Naive thymus-derived CD4-positive, alpha-beta T cell (primary cell): ENCODE results near the gene SCGB3A1. TPM values are rescaled to one million over a fixed set of nuclear protein-coding genes. Genes with fewer than 3 reads are reported as not detected.

Experiments
- ATAC-seq: fragments of 150-1000 bp; cut with Tn5 transposase; 2 replicates; pipeline ENCODE4 v1.10.0; 2021; ENCODE audit warnings: mild to moderate bottlenecking, moderate library complexity
- CTCF ChIA-PET: fragments of 350-600 bp; sonication (Branson Sonifier 250); formaldehyde crosslinking; loops from one replicate; lab custom pipeline; 2021; ENCODE audit warnings: antibody characterized with exemption; lab: Charles Lee
- POLR2A ChIA-PET: fragments of 350-600 bp; sonication (Branson Sonifier 250); formaldehyde crosslinking; loops from one replicate; lab custom pipeline; 2021; ENCODE audit warnings: antibody characterized with exemption, inconsistent platforms; lab: Charles Lee
- DNase-seq, 9 donors: peaks; one replicate each; pipeline versions ENCODE4 v3.0.0 to v3.0.0-alpha.2; 2020 to 2022; ENCODE audit warnings: mixed read lengths in 1 of 9
- H3K27ac ChIP-seq: one replicate; pipeline ENCODE4 v1.7.0; 2013; ENCODE audit warnings: mild to moderate bottlenecking, low read depth, low read length, moderate library complexity
- H3K27me3 ChIP-seq, 2 donors: one replicate each; pipeline ENCODE4 v1.7.0; 2013; ENCODE audit warnings: low read length in 2 of 2, mild to moderate bottlenecking in 2 of 2, moderate library complexity in 2 of 2; ENCODE audit not compliant: control insufficient read depth in 2 of 2, insufficient read depth in 2 of 2
- H3K36me3 ChIP-seq, 3 experiments: 1 replicate in 2 of 3; 2 replicates in 1 of 3; pipeline ENCODE4 v1.7.0; 2013; ENCODE audit warnings: low read length in 3 of 3, mild to moderate bottlenecking in 3 of 3, moderate library complexity in 1 of 3; ENCODE audit not compliant: insufficient read depth in 3 of 3, control insufficient read depth in 2 of 3
- H3K4me1 ChIP-seq, 2 donors: one replicate each; pipeline ENCODE4 v1.7.0; 2013; ENCODE audit warnings: low read length in 2 of 2, mild to moderate bottlenecking in 2 of 2, moderate library complexity in 1 of 2; ENCODE audit not compliant: control insufficient read depth in 2 of 2, insufficient read depth in 2 of 2
- H3K4me3 ChIP-seq: 2 replicates; pipeline ENCODE4 v1.7.0; 2013; ENCODE audit warnings: mild to moderate bottlenecking, low read length
- H3K9me3 ChIP-seq, 3 experiments: 1 replicate in 2 of 3; 2 replicates in 1 of 3; pipeline ENCODE4 v1.7.0; 2013; ENCODE audit warnings: low read length in 3 of 3; ENCODE audit not compliant: control insufficient read depth in 2 of 3
- H3K27ac Mint-ChIP-seq, 9 donors: one replicate each; pipeline ENCODE4 v1.8.0; 2020 to 2022; ENCODE audit warnings: mixed read lengths in 9 of 9, mild to moderate bottlenecking in 8 of 9, moderate library complexity in 5 of 9, inconsistent platforms in 2 of 9
- H3K27me3 Mint-ChIP-seq, 5 donors: one replicate each; pipeline ENCODE4 v1.8.0; 2021 to 2022; ENCODE audit warnings: mixed read lengths in 5 of 5, mild to moderate bottlenecking in 1 of 5
- H3K36me3 Mint-ChIP-seq, 5 donors: one replicate each; pipeline ENCODE4 v1.8.0; 2020 to 2022; ENCODE audit warnings: mixed read lengths in 5 of 5, mild to moderate bottlenecking in 3 of 5, inconsistent platforms in 1 of 5
- H3K4me1 Mint-ChIP-seq, 7 donors: one replicate each; pipeline ENCODE4 v1.8.0; 2020 to 2022; ENCODE audit warnings: mixed read lengths in 7 of 7, mild to moderate bottlenecking in 3 of 7, inconsistent platforms in 1 of 7
- H3K4me3 Mint-ChIP-seq, 10 donors: one replicate each; pipeline ENCODE4 v1.8.0; 2020 to 2022; ENCODE audit warnings: mild to moderate bottlenecking in 10 of 10, mixed read lengths in 10 of 10, moderate library complexity in 6 of 10, inconsistent platforms in 2 of 10
- H3K9me3 Mint-ChIP-seq, 11 donors: one replicate each; pipeline ENCODE4 v1.8.0; 2020 to 2022; ENCODE audit warnings: mixed read lengths in 11 of 11, mild to moderate bottlenecking in 4 of 11, inconsistent platforms in 1 of 11, moderate library complexity in 1 of 11
- intact Hi-C, 2 donors: fragments of 100-400 bp; cut with micrococcal nuclease; formaldehyde crosslinking; loops; one replicate each; pipeline ENCODE4 v1.15.1; 2023
- polyA plus RNA-seq, 2 donors: library from polyadenylated mRNA; unstranded; fragments of 300-500 nt; fragmentation: Illumina TruSeq; gene quantifications; one replicate each; pipeline ENCODE4 v1.2.3, GENCODE V29; 2021
- total RNA-seq, 6 experiments: library from RNA in 5 of 6; stranded (reverse) in 5 of 6; gene quantifications; 1 replicate in 5 of 6; 2 replicates in 1 of 6; pipeline ENCODE4 v1.2.3 and lab custom pipeline; 2021 to 2026

Gene SCGB3A1
- total and polyA plus RNA-seq, 7 experiments from 2014 or later: 24.3 TPM; not detected in 6

DNA sequence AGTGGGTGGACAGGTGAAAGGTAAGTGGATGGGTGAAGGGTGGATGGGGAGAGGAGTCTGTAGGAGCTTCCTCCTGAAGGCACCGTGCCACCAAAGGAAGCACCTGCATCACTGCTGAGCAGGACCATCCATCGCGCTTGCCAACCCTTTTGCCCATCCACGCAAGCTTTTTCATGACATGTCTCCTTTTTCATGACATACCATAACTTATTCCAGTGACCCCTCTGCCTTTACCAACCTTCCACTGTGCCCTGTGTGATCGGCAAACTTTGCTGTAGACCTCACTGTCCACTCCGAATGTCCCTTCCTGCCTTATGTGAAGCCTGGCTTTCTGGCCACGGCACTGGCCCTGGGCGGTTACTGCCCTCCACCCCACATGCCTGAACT, 44.7 kb upstream of the SCGB3A1 start:
- Mint-ChIP-seq H3K9me3 (peaks cover 0 to 3% (median 0%) of the 10 kb centered on the region in 11 donors), H3K36me3 (no peaks in the 10 kb centered on the region), H3K27ac (no peak overlapping the region), H3K27me3 (peaks cover 0 to 6% (median 0%) of the 10 kb centered on the region in 5 donors), H3K4me3 (no peak overlapping the region), H3K4me1 (peaks cover 0 to 11% (median 4%) of the 10 kb centered on the region in 7 donors)
- ChIA-PET POLR2A (no interaction called here), CTCF (no interaction called here)
- no peak overlapping the region for H3K27ac ChIP-seq
- intact Hi-C loops: no loop called here
- H3K27me3 ChIP-seq: no peaks in the 10 kb centered on the region
- no peak for DNase-seq
- no peaks in the 10 kb centered on the region for H3K4me1 ChIP-seq
- H3K9me3 ChIP-seq: no peaks in the 10 kb centered on the region
- H3K4me3 ChIP-seq: no peak overlapping the region
- no peak for ATAC-seq
- H3K36me3 ChIP-seq: no peaks in the 10 kb centered on the region

DNA sequence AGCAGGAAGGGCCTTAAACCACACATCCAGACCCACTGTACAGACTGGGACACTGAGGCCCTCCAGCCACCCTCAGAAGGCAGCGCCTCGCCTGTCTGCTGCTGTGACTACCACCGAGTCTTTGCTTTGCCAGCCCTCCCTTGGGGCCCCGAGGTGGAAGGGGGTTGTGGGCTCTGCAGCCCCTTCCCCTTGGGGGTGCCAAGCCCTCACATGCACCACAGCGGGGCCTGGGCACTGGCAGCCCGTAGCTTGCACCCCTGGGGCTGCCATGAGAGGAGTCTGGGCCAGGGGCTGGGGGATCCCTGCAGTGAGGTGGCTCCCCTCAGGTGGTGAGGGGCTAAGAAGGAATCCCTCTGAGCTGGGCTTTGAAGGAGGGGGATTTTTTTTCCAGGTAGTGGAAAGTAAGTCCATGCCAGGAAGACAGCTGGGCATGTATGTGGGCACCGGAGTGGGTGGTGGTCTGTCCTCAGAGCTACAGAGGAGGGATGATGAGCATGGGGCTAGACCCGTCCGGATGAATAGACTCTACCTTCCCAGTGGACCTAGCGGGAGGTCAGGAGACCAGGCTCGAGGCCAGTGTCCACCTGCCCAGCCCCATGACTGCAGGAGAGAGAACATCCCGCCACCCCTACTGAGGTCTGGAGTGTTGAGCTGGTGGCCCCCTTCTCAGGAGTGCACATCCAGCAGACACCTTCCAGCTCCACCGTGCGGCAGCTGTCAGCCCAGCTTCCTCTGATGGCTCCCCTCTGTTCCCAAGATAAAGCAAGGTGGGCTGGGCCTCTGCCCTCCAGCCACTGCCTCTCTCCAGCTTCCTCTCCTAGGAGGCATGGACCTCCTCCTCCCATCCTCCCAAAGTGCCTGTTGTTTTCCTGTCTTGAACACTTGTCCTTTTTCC, 42.2 kb upstream of the SCGB3A1 start:
- Mint-ChIP-seq H3K27me3 (peaks cover 0 to 6% (median 0%) of the 10 kb centered on the region in 5 donors), H3K4me1 (peaks cover 0 to 3% (median 0%) of the 10 kb centered on the region in 7 donors), H3K27ac (no peak overlapping the region), H3K9me3 (peaks cover 0 to 3% (median 0%) of the 10 kb centered on the region in 11 donors), H3K36me3 (no peaks in the 10 kb centered on the region), H3K4me3 (no peak overlapping the region)
- Histone ChIP-seq H3K4me3 (no peak overlapping the region), H3K36me3 (no peaks in the 10 kb centered on the region), H3K4me1 (no peaks in the 10 kb centered on the region), H3K27me3 (no peaks in the 10 kb centered on the region), H3K9me3 (no peaks in the 10 kb centered on the region), H3K27ac (no peak overlapping the region)
- ChIA-PET CTCF (no interaction called here), POLR2A (no interaction called here)
- intact Hi-C loops: no loop called here
- DNase-seq (no peak), ATAC-seq (no peak)

DNA sequence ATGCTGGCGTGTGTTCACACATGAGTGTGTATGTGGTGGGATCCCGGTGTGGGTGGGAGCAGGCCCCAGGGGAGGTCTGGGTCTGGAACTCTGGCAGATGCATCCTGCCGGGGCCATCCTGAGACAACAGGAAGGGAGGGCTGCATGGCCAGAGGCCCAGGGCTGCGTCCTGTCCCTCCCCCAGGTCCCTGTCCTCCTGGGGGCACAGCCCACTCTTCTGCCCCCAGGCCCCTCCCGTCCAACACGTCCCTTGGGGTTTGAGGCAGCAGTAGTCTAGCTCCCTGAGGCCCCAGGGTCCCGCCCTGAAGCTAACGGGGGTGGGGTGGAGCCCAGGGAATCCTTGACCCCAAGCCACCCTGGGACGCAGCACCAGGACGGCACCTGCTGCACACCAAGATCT, 41.5 kb upstream of the SCGB3A1 start:
- ChIA-PET POLR2A (no interaction called here), CTCF (no interaction called here)
- Histone ChIP-seq H3K27ac (no peak overlapping the region), H3K9me3 (no peaks in the 10 kb centered on the region), H3K27me3 (no peaks in the 10 kb centered on the region), H3K4me1 (no peaks in the 10 kb centered on the region), H3K36me3 (no peaks in the 10 kb centered on the region), H3K4me3 (no peak overlapping the region)
- Mint-ChIP-seq H3K4me1 (peaks cover 0 to 2% (median 0%) of the 10 kb centered on the region in 7 donors), H3K27me3 (peaks cover 0 to 6% (median 0%) of the 10 kb centered on the region in 5 donors), H3K27ac (no peak overlapping the region), H3K9me3 (peaks cover 0 to 2% (median 0%) of the 10 kb centered on the region in 11 donors), H3K36me3 (no peaks in the 10 kb centered on the region), H3K4me3 (no peak overlapping the region)
- no peak for DNase-seq
- no peak for ATAC-seq
- intact Hi-C loops: no loop called here

- H3K9me3 ChIP-seq: no peaks in the 10 kb centered on the region
- no peaks in the 10 kb centered on the region for H3K27me3 ChIP-seq
- Mint-ChIP-seq H3K9me3 (peaks cover 0 to 2% (median 0%) of the 10 kb centered on the region in 11 donors), H3K36me3 (no peaks in the 10 kb centered on the region), H3K4me1 (peaks cover 0 to 2% (median 0%) of the 10 kb centered on the region in 7 donors), H3K4me3 (no peak overlapping the region), H3K27ac (no peak overlapping the region), H3K27me3 (peaks cover 0 to 6% (median 0%) of the 10 kb centered on the region in 5 donors)
- ChIA-PET CTCF (no interaction called here), POLR2A (no interaction called here)
- ATAC-seq (no peak), DNase-seq (no peak)
- no peak overlapping the region for H3K4me3 ChIP-seq
- intact Hi-C loops: no loop called here
- no peak overlapping the region for H3K27ac ChIP-seq
- no peaks in the 10 kb centered on the region for H3K4me1 ChIP-seq
- H3K36me3 ChIP-seq: no peaks in the 10 kb centered on the region
Observed at GRCh38 chr5:180631549-180632383, 40.5 kb upstream of the SCGB3A1 start.

GRCh38 chr5:180630426-180630825, 39.1 kb upstream of the SCGB3A1 start:
- DNase-seq (no peak), ATAC-seq (no peak)
- Histone ChIP-seq H3K36me3 (no peaks in the 10 kb centered on the region), H3K4me1 (no peaks in the 10 kb centered on the region), H3K27me3 (no peaks in the 10 kb centered on the region), H3K27ac (no peak overlapping the region), H3K4me3 (no peak overlapping the region), H3K9me3 (no peaks in the 10 kb centered on the region)
- H3K27me3 Mint-ChIP-seq: peaks cover 0 to 6% (median 0%) of the 10 kb centered on the region in 5 donors
- ChIA-PET POLR2A (no interaction called here), CTCF (no interaction called here)
- no peaks in the 10 kb centered on the region for H3K36me3 Mint-ChIP-seq
- intact Hi-C loops: no loop called here
- no peak overlapping the region for H3K27ac Mint-ChIP-seq
- no peak overlapping the region for H3K4me3 Mint-ChIP-seq
- peaks cover 0 to 2% (median 0%) of the 10 kb centered on the region in 7 donors for H3K4me1 Mint-ChIP-seq
- peaks cover 0 to 2% (median 0%) of the 10 kb centered on the region in 11 donors for H3K9me3 Mint-ChIP-seq

DNA sequence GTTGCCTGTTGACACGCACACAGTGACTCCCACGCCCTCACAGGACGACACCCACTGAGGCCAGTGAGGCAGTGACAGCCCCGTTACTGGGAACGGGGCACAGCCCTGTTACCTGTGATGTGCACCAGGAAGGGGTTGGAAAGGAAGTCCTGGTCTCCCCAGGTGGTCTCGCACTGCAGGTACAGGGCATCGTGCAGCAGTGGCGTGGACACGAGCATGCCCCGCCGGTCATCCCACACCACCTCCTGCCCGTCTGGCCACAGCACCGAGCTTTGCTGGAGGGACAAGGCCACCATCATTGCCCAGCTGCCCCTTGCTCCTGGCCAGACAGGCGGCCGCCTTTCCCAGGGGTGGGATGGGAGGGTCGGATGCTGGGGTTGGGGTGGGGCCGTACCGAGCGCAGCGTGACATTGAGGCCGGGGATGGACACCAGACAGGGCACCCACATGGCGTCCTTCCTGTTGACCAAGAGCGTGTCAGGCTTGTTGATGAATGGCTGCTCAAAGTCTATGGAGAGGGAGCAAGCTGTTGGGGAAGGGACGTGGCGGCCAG, 38.6 kb upstream of the SCGB3A1 start:
- H3K4me3 Mint-ChIP-seq: no peak overlapping the region
- H3K4me1 ChIP-seq: no peaks in the 10 kb centered on the region
- no peaks in the 10 kb centered on the region for H3K27me3 ChIP-seq
- no peak overlapping the region for H3K27ac ChIP-seq
- CTCF ChIA-PET: no interaction called here
- H3K9me3 Mint-ChIP-seq: peaks cover 0 to 2% (median 0%) of the 10 kb centered on the region in 11 donors
- peaks cover 0 to 6% (median 0%) of the 10 kb centered on the region in 5 donors for H3K27me3 Mint-ChIP-seq
- intact Hi-C loops: no loop called here
- no peak overlapping the region for H3K4me3 ChIP-seq
- POLR2A ChIA-PET: no interaction called here
- no peak overlapping the region for H3K27ac Mint-ChIP-seq
- DNase-seq: no peak
- ATAC-seq: no peak
- H3K4me1 Mint-ChIP-seq: peaks cover 0 to 5% (median 0%) of the 10 kb centered on the region in 7 donors
- no peaks in the 10 kb centered on the region for H3K9me3 ChIP-seq
- H3K36me3 ChIP-seq: no peaks in the 10 kb centered on the region
- no peaks in the 10 kb centered on the region for H3K36me3 Mint-ChIP-seq
